Left ventricle myocardium inferior (tissue), 1 donor: ENCODE data around the gene CBL. TPM values are rescaled to one million over a fixed set of nuclear protein-coding genes. Genes with fewer than 3 reads are reported as not detected.
A peak's percentile ranks its signal among the peaks of the same experiment; 100 is the strongest.

Experiments used
- DNase-seq: peaks from one replicate; pipeline ENCODE4 v3.0.0-alpha.2; 2020
- H3K27ac ChIP-seq: fragments of 200-600 bp; replicated peaks from 2 replicates; pipeline ENCODE4 v1.8.0; 2021
- H3K27me3 ChIP-seq: fragments of 200-600 bp; 2 replicates; pipeline ENCODE4 v1.8.0; 2021; ENCODE audit warnings: low read depth
- H3K36me3 ChIP-seq: fragments of 200-600 bp; 2 replicates; pipeline ENCODE4 v1.8.0; 2021
- H3K4me1 ChIP-seq: fragments of 200-600 bp; 2 replicates; pipeline ENCODE4 v1.8.0; 2021
- H3K4me3 ChIP-seq: fragments of 200-600 bp; 2 replicates; pipeline ENCODE4 v1.8.0; 2021; ENCODE audit warnings: mild to moderate bottlenecking, moderate library complexity
- H3K9me3 ChIP-seq: fragments of 200-600 bp; replicated peaks from 2 replicates; pipeline ENCODE4 v1.8.0; 2021
- intact Hi-C: fragments of 100-400 bp; cut with micrococcal nuclease; formaldehyde crosslinking; loops from one replicate; pipeline ENCODE4 v1.11.0; 2022
- long read RNA-seq: library from polyadenylated mRNA; unstranded; transcript quantifications from one replicate; pipeline ENCODE4 v2.0.0, GENCODE V29; 2021
- total RNA-seq: library from RNA; stranded (reverse); fragmentation: NEBNext Ultra II Directional; extraction: Animal tissue kit (Norgen Biotek cat#: 25700); gene quantifications from one replicate; pipeline ENCODE4 v1.2.1, GENCODE V29; 2021
- TF ChIP-seq, protein P1 (sequence below): fragments of 200-600 bp; IDR thresholded peaks from 2 replicates; pipeline ENCODE4 v1.8.0; 2021; ENCODE audit warnings: antibody characterized with exemption, mild to moderate bottlenecking, borderline replicate concordance
- donor health status: DM: no; HTN: yes; CAD: no; lungs with severe emphysema.

The CBL gene
- 7.0 TPM for total RNA-seq
- long read RNA-seq, partial matches to known transcripts: 1 of 4 reads
- long read RNA-seq, other reads (novel, unspliced or antisense): 3 of 4 reads

DNA sequence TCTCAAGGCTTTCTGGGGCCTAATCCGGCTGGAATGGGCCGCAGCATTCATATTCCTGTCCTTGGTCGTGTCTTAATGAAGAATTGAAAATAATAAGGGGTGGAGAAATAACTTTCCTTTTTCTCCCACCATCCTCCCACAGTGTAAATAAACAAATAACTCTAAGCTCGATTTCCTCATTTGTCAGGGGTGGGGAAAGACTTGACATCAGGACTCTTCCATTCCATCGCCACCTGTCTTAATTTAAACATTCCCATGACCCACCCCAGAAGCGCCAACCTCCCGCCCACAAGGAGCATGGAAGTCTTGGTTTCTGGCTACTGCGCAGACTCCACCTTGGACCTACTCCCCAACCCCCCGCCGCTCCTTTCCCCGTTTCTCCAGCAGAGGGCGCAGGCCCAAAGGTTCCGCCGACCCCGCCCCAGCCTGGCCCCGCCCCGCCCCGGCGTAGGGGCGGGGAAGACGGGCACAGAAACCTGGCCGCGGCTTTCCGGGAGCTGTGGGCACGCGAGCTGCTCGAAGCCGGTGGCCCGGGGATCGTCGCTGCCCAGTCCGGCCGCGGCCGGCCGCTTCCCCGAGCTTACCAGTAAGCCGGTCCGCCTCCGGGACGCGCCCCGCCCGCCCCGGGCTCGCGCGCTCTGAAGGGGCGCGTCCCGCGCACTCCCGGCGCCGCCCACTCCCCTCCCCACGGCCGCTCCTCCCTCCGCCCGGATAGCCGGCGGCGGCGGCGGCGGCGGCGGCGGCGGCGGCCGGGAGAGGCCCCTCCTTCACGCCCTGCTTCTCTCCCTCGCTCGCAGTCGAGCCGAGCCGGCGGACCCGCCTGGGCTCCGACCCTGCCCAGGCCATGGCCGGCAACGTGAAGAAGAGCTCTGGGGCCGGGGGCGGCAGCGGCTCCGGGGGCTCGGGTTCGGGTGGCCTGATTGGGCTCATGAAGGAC, at the start of gene CBL:
Gene CBL, plus strand, starts transcription at position 766 of the 937 bp plus-strand sequence. Its CDS starts 79 bp downstream, at position 845.
- Histone ChIP-seq H3K27me3 (no peaks in the 10 kb centered on the region), H3K36me3 (no peaks in the 10 kb centered on the region), H3K9me3 (no peaks in the 10 kb centered on the region), H3K4me1 (peaks cover 39% of the 10 kb centered on the region), H3K4me3 (peak within 1 kb of the TSS; percentile 98), H3K27ac (peak within 1 kb of the TSS; percentile 99)
- DNase-seq: peak; percentile 96
- intact Hi-C loops: no loop called here
- TF ChIP-seq, protein P1, sequence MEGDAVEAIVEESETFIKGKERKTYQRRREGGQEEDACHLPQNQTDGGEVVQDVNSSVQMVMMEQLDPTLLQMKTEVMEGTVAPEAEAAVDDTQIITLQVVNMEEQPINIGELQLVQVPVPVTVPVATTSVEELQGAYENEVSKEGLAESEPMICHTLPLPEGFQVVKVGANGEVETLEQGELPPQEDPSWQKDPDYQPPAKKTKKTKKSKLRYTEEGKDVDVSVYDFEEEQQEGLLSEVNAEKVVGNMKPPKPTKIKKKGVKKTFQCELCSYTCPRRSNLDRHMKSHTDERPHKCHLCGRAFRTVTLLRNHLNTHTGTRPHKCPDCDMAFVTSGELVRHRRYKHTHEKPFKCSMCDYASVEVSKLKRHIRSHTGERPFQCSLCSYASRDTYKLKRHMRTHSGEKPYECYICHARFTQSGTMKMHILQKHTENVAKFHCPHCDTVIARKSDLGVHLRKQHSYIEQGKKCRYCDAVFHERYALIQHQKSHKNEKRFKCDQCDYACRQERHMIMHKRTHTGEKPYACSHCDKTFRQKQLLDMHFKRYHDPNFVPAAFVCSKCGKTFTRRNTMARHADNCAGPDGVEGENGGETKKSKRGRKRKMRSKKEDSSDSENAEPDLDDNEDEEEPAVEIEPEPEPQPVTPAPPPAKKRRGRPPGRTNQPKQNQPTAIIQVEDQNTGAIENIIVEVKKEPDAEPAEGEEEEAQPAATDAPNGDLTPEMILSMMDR: peak; percentile 94

DNA sequence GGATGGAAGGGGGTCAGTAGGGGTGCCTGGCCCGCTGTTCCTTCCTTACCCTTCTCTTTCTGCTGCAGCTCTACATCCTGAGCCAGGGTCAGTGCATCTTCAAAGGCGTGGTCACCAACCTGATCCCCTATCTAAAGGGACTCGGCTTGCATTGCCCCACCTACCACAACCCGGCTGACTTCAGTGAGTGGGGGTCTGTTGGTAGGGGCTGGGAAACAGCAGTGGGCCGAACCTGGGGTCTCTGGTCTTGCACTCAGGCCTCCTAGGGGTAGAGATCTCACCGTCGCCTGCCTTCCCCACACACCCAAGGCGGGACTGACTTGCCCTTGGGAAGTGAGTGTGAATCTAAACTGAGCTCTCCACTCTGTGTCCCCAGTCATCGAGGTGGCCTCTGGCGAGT, 49.6 kb upstream of the CBL start:
- H3K4me3 ChIP-seq: no peak overlapping the region
- H3K9me3 ChIP-seq: no peaks in the 10 kb centered on the region
- no peaks in the 10 kb centered on the region for H3K27me3 ChIP-seq
- no peak overlapping the region for H3K27ac ChIP-seq
- TF ChIP-seq, protein P1: no peak
- no peak for DNase-seq
- no peaks in the 10 kb centered on the region for H3K36me3 ChIP-seq
- no peaks in the 10 kb centered on the region for H3K4me1 ChIP-seq
- intact Hi-C loops: no loop called here

DNA sequence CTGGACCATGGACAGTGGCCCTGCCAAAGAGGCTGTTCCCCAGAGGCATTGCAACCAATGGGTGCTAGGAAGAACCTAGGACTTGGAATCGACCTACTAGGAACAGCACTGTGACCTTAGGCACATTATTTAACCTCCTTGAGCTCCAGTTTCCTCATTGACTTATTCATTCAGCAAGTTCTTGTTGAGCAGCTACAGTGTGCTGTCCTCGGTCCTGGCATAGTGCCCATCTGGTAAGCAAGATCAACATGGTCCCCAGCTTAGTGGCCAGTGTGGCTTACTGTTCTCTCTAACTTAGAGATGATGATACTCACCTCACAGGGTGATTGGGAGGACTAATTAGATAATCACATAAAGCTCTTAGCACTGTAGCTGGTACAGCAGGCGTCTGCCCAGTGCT, 49.1 kb upstream of the CBL start:
- Histone ChIP-seq H3K27ac (no peak overlapping the region), H3K4me3 (no peak overlapping the region), H3K4me1 (no peaks in the 10 kb centered on the region), H3K27me3 (no peaks in the 10 kb centered on the region), H3K9me3 (no peaks in the 10 kb centered on the region), H3K36me3 (no peaks in the 10 kb centered on the region)
- intact Hi-C loops: no loop called here
- DNase-seq: no peak
- TF ChIP-seq, protein P1: no peak

DNA sequence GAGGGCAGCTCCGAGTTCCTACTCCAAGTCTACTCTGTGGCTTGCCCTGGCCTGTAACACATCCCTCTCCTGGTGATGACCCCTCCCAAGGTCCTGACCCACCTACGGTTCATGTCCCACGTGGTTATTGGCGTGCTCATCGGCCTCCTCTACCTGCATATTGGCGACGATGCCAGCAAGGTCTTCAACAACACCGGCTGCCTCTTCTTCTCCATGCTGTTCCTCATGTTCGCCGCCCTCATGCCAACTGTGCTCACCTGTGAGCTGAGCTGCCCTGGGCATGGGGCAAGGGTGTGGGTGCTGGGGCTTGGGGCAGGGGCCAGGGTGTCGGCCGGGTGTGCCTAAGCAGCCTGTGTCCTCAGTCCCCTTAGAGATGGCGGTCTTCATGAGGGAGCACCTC, 47.7 kb upstream of the CBL start:
- DNase-seq: no peak
- Histone ChIP-seq H3K4me3 (no peak overlapping the region), H3K27ac (no peak overlapping the region), H3K36me3 (no peaks in the 10 kb centered on the region), H3K4me1 (no peaks in the 10 kb centered on the region), H3K9me3 (no peaks in the 10 kb centered on the region), H3K27me3 (no peaks in the 10 kb centered on the region)
- TF ChIP-seq, protein P1: no peak
- intact Hi-C loops: no loop called here

DNA sequence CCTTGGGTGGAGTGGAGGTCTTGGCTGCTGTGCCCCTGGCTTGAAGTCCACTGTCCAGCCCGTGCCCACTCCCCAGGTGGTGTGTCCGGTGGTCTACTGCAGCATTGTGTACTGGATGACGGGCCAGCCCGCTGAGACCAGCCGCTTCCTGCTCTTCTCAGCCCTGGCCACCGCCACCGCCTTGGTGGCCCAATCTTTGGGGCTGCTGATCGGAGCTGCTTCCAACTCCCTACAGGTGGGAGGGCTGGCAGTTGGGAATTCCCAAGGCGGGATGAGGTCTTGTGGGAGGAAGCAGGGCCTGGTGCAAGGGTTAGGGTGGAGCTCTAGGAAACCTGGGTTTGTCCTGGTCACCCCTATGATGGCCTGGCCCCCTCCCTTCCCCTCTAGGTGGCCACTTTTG, 46.0 kb upstream of the CBL start:
- Histone ChIP-seq H3K4me3 (no peak overlapping the region), H3K27me3 (no peaks in the 10 kb centered on the region), H3K36me3 (no peaks in the 10 kb centered on the region), H3K4me1 (no peaks in the 10 kb centered on the region), H3K9me3 (no peaks in the 10 kb centered on the region), H3K27ac (no peak overlapping the region)
- DNase-seq: no peak
- TF ChIP-seq, protein P1: no peak
- intact Hi-C loops: no loop called here
